MCF 10A (cell line): ENCODE data around the gene CD84. TPM values are rescaled to one million over a fixed set of nuclear protein-coding genes. Genes with fewer than 3 reads are reported as not detected.
"Not testable (repeated sequence)": the region's sequence is repeated elsewhere in the genome, so short reads cannot be mapped to it uniquely, and the experiment has no call there.

ENCODE experiments used
- BruUV-seq: library from RNA; stranded (reverse); fragments of 400-500 nt; replicated peaks from 2 replicates; lab custom pipeline; 2021; lab: Mats Ljungman, UMichigan
- CTCF ChIA-PET: fragments of 300-600 bp; sonication (Branson Sonifier 250); formaldehyde crosslinking; extraction: SDS; loops from one replicate; lab custom pipeline; 2021; ENCODE audit warnings: antibody characterized with exemption, inconsistent platforms; lab: Yijun Ruan, JAX
- POLR2A ChIA-PET: fragments of 300-600, 350-650 bp; sonication (Branson Sonifier 250); formaldehyde crosslinking; extraction: SDS; loops from one replicate; lab custom pipeline; 2020; ENCODE audit warnings: antibody characterized with exemption, inconsistent platforms; lab: Yijun Ruan, JAX
- DNase-seq: peaks from one replicate; pipeline ENCODE4 v3.0.0-alpha.2; 2018; ENCODE audit not compliant: unreplicated experiment
- H3K27ac Mint-ChIP-seq: one replicate; pipeline ENCODE4 v1.8.0; 2022; ENCODE audit warnings: mild to moderate bottlenecking, low read depth, mixed read lengths; ENCODE audit not compliant: unreplicated experiment
- H3K27me3 Mint-ChIP-seq: one replicate; pipeline ENCODE4 v1.8.0; 2022; ENCODE audit warnings: mixed read lengths; ENCODE audit not compliant: insufficient read depth, unreplicated experiment
- H3K36me3 Mint-ChIP-seq: one replicate; pipeline ENCODE4 v1.8.0; 2022; ENCODE audit warnings: mild to moderate bottlenecking, moderate library complexity, mixed read lengths; ENCODE audit not compliant: insufficient read depth, unreplicated experiment
- H3K4me1 Mint-ChIP-seq: one replicate; pipeline ENCODE4 v1.8.0; 2022; ENCODE audit warnings: mixed read lengths; ENCODE audit not compliant: insufficient read depth, unreplicated experiment
- H3K4me3 Mint-ChIP-seq: one replicate; pipeline ENCODE4 v1.8.0; 2022; ENCODE audit warnings: mild to moderate bottlenecking, moderate library complexity, mixed read lengths; ENCODE audit not compliant: unreplicated experiment
- H3K9me3 Mint-ChIP-seq: one replicate; pipeline ENCODE4 v1.8.0; 2022; ENCODE audit warnings: mixed read lengths; ENCODE audit not compliant: unreplicated experiment
- intact Hi-C: fragments of 100-400 bp; cut with micrococcal nuclease; formaldehyde crosslinking; loops from 2 replicates; pipeline ENCODE4 v1.14.1; 2022
- total RNA-seq: library from RNA; stranded (reverse); gene quantifications from 2 replicates; pipeline ENCODE4 v1.2.3, GENCODE V29; 2022
- TF ChIP-seq, protein P1 (sequence below): fragments of 200-600 bp; IDR thresholded peaks from one replicate; pipeline ENCODE4 v1.8.0; 2022; ENCODE audit warnings: antibody characterized with exemption, mild to moderate bottlenecking; ENCODE audit not compliant: unreplicated experiment

The CD84 gene
- total RNA-seq, 1 experiment from 2014 or later = not detected

DNA sequence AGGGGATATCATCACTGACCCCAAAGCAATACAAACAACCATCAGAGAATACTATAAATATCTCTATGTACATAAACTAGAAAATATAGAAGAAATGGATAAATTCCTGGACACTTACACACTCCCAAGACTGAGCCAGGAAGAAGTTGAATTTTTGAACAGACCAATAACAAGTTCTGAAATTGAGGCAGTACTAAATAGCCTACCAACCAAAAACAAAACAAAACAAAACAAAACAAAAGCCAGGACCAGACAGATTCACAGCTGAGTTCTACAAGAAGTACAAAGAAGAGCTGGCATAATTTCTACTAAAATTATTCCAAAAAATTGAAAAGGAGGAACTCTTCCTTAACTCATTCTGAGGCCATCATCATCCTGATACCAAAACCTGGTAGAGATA lies 18.5 kb downstream of the CD84 start:
- no TSS peak for BruUV-seq
- no peaks in the 10 kb centered on the region for H3K36me3 Mint-ChIP-seq

DNA sequence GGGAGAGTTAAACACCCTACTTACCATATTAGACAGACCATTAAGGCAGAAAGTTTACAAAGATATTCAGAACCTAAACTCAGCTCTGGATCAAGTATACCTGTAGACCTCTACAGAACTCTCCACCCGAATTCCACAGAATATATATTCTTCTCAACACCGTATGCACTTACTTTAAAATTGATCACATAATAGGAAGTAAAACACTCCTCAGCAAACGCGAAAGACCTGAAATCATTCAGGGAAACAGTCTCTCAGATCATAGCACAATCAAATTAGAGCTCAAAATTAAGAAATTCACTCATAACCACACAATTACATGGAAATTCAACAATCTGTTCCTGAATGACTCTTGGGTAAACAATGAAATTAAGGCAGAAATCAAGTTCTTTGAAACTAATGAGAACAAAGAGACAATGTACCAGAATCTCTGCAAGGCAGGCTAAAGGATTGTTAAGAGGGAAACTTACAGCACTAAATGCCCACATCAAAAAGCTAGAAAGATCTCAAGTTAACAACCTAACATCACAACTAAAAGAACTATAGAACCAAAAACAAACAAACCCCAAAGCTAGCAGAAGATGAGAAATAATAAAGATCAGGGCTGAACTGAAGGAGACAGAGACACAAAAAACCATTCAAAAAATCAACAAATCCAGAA lies 19.1 kb downstream of the CD84 start:
- Mint-ChIP-seq H3K4me3 (no peak overlapping the region), H3K4me1 (peaks cover 8% of the 10 kb centered on the region), H3K9me3 (peaks cover 16% of the 10 kb centered on the region), H3K27ac (no peak overlapping the region), H3K27me3 (peaks cover 73% of the 10 kb centered on the region), H3K36me3 (no peaks in the 10 kb centered on the region)
- intact Hi-C loops = no loop called here
- ChIA-PET POLR2A (no interaction called here), CTCF (interaction anchor here (0.6 to 0.8 kb wide), 2 partner anchors 12 to 27 kb away, joined by 3 to 5 read pairs; no protein-coding TSS in a partner anchor)
- TF ChIP-seq, protein P1, sequence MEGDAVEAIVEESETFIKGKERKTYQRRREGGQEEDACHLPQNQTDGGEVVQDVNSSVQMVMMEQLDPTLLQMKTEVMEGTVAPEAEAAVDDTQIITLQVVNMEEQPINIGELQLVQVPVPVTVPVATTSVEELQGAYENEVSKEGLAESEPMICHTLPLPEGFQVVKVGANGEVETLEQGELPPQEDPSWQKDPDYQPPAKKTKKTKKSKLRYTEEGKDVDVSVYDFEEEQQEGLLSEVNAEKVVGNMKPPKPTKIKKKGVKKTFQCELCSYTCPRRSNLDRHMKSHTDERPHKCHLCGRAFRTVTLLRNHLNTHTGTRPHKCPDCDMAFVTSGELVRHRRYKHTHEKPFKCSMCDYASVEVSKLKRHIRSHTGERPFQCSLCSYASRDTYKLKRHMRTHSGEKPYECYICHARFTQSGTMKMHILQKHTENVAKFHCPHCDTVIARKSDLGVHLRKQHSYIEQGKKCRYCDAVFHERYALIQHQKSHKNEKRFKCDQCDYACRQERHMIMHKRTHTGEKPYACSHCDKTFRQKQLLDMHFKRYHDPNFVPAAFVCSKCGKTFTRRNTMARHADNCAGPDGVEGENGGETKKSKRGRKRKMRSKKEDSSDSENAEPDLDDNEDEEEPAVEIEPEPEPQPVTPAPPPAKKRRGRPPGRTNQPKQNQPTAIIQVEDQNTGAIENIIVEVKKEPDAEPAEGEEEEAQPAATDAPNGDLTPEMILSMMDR = no peak
- no TSS peak for BruUV-seq
- DNase-seq = no peak

More for the DNA sequence above, 18.5 kb downstream of the CD84 start:
- intact Hi-C loops = no loop called here
- no peak for DNase-seq
- H3K4me3 Mint-ChIP-seq = no peak overlapping the region
- peaks cover 67% of the 10 kb centered on the region for H3K27me3 Mint-ChIP-seq
- H3K9me3 Mint-ChIP-seq = peaks cover 16% of the 10 kb centered on the region
- ChIA-PET POLR2A (no interaction called here), CTCF (interaction anchor here (0.6 to 1.1 kb wide), 4 partner anchors 13 to 153 kb away, joined by 3 to 5 read pairs (median 3); no protein-coding TSS in a partner anchor)
- peaks cover 8% of the 10 kb centered on the region for H3K4me1 Mint-ChIP-seq
- no peak overlapping the region for H3K27ac Mint-ChIP-seq
- TF ChIP-seq, protein P1 = no peak

DNA sequence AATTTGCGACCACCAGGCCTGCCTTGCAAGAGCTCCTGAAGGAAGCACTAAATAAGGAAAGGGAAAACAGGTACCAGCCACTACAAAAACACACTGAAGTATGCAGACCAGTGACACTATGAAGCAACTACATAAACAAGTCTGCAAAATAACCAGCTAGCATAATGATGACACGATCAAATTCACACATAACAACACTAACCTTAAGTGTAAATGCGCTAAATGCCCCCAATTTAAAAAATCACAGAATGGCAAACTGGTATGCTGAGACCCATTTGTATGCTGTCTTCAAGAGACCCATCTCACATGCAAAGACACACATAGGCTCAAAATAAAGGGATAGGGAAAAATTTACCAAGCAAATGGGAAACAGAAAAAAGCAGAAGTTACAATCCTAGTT lies 19.9 kb downstream of the CD84 start:
- BruUV-seq, H3K36me3 Mint-ChIP-seq, H3K4me1 Mint-ChIP-seq, intact Hi-C loops, H3K27ac Mint-ChIP-seq, POLR2A ChIA-PET, DNase-seq, H3K4me3 Mint-ChIP-seq: not testable (repeated sequence)
- peaks cover 73% of the 10 kb centered on the region for H3K27me3 Mint-ChIP-seq
- H3K9me3 Mint-ChIP-seq = peaks cover 16% of the 10 kb centered on the region
- CTCF ChIA-PET = interaction anchor here (0.7 to 1.0 kb wide), 2 partner anchors 49 to 117 kb away, joined by 3 read pairs; no protein-coding TSS in a partner anchor

DNA sequence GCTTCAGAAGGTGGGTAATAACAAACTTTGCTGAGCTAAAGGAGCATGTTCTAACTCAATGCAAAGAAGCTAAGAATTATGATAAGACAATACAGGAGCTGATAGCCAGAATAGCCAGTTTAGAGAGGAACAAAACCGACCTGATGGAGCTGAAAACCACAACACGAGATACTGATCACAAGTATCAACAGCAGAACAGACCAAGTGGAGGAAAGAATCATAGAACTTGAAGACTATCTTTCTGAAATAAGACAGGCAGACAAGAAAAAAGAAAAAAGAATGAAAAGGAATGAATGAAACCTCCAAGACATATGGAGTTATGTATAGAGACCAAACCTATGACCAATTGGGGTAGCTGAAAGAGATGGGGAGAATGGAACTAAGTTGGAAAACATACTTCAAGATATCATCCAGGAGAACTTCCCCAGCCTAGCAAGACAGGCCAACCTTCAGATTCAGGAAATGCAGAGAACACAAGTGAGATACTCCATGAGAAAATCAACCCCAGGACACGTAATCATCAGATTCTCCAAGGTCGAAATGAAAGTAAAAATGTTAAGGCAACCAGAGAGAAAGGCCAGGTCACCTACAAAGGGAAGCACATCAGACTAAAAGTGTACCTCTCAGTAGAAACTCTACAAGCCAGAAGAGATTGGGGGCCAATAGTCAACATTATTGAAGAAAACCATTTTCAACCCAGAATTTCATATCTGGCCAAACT lies 20.5 kb downstream of the CD84 start:
- intact Hi-C loops = no loop called here

More for the DNA sequence above, 20.5 kb downstream of the CD84 start:
- Mint-ChIP-seq H3K9me3 (peaks cover 16% of the 10 kb centered on the region), H3K4me3 (no peak overlapping the region), H3K27ac (no peak overlapping the region), H3K4me1 (peaks cover 8% of the 10 kb centered on the region), H3K27me3 (peaks cover 73% of the 10 kb centered on the region), H3K36me3 (no peaks in the 10 kb centered on the region)
- TF ChIP-seq, protein P1 = no peak
- ChIA-PET POLR2A (no interaction called here), CTCF (interaction anchor here (0.6 to 1.1 kb wide), 5 partner anchors 8 to 116 kb away, joined by 3 read pairs; no protein-coding TSS in a partner anchor)
- DNase-seq = no peak
- BruUV-seq = no TSS peak
